ENCODE measurements around the gene HSPD1.
A peak's percentile ranks its signal among the peaks of the same experiment; 100 is the strongest.

The HSPD1 gene

DNA sequence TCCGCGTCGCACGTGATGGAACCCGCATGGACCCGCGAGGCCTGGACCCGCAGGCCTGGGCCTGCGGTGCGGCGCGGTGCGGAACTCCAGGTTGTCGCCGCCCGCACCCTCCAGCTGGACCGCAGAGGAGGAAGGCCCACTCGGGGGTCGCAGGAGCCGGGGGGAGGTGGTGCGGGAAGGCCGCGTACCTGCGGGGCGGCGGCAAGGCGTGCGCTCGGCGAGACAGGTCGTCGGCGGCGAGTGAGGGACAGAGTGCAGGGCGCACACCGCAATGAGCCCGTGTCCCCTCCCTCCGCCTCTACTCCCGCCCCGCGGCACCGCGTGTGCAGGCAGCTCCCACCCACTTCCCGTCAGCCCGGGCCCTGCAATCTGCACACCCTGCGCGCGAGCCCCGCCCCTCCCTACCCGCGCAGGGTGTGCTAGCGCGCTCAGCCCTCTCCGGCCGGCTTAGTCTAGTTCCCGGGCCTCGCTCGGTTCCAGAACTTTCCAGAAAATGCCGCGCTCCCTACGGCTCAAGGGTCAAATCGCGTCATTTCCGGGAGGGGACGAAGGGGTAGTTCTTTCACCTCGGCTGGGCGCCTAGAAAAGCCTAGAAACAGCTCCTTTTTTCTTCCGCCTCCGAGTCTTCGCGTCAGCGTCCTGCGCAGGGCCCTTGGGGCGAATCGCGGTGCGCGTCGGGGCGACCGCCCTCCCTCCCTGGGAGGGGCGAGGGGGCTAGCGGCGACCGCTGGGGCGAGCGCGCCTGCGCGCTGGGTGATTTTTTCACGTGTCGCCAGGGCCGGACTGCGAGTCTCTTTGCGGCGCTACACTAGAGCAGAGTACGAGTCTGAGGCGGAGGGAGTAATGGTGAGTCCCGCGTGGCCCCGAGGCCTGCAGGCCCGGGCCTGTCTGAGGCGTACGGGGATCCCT, at the start of gene HSPD1, which contains the start of gene HSPE1:
TSS of gene HSPD1 (minus strand) at position 247 of the 909 bp plus-strand sequence. CDS start 992 bp downstream, outside the sequence.
TSS of gene HSPE1 (plus strand) at position 786 of the 909 bp plus-strand sequence. CDS start at position 844, 58 bp downstream.
- H3K9ac ChIP-seq (ENCODE audit: low read length) = peak within 1 kb of the TSS; percentile 87
- H3K27me3 ChIP-seq (ENCODE audit: control insufficient read depth, insufficient read depth, low read length) = no peaks in the 10 kb centered on the region
- H3K9me3 ChIP-seq (ENCODE audit: control insufficient read depth, low read length) = no peaks in the 10 kb centered on the region
- H3K36me3 ChIP-seq (ENCODE audit: control insufficient read depth, insufficient read depth, low read length) = no peaks in the 10 kb centered on the region
- H3K4me3 ChIP-seq (ENCODE audit: low read length) = peak within 1 kb of the TSS; percentile 71
- peaks cover 9% of the 10 kb centered on the region for H3K4me1 ChIP-seq (ENCODE audit: control insufficient read depth, insufficient read depth, low read length)

DNA sequence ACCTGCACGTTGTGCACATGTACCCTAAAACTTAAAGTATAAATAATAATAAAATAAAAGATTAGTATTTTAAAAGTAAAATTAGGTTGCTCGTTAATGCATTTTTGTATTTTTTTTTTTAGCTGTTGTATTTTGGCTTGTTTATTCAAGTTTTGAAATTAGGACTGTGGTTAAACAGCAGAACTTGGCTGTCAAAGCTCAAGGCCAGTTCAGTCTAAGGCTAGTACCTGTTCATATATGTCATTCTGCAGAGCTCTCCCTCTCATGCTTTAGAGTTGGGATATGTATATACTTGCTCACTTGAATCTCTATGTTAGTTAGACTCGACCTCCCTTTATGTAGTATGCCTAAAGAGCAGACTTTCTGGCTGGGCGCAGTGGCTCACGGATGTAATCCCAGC, 48.9 kb upstream of the HSPD1 start:
- Histone ChIP-seq H3K27me3 (ENCODE audit: control insufficient read depth, insufficient read depth, low read length) (no peaks in the 10 kb centered on the region), H3K4me1 (ENCODE audit: control insufficient read depth, insufficient read depth, low read length) (no peaks in the 10 kb centered on the region), H3K4me3 (ENCODE audit: low read length) (no peak overlapping the region), H3K9ac (ENCODE audit: low read length) (no peak overlapping the region), H3K36me3 (ENCODE audit: control insufficient read depth, insufficient read depth, low read length) (no peaks in the 10 kb centered on the region), H3K9me3 (ENCODE audit: control insufficient read depth, low read length) (no peaks in the 10 kb centered on the region)

DNA sequence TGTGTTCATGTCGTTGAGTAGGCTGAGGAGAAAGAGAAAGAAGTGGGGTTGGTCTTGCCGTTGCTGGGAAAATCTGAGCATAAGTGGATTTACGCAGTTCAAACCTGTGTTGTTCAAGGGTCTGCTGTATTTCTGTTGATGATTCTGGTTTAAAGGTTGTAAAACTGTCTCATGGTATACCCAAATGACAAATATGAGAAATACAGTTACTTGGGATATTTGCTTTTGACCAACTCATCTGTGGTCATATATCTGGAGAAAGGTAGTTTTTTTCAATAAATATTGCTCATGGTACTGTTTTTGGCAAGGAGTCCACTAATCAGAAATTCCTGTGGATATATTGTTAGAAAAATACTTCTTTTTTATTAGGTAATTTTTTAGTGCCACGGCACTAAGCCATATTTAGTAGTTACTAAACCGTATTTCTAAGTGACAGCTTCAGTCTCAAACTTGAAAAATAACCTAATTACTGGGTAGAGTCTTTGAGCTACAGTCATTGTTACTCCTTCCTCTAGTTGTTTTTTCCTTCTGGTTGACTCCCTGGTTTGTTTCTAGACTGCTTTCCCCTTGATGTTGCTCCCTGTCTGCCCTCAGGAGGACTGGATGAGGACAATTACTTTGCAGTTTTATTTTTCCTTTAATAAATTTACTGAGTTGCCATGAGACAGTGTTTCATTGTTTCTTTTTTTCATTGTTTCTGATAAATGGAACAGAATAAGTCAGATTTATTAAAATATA, 47.7 kb upstream of the HSPD1 start:
- Histone ChIP-seq H3K27me3 (ENCODE audit: control insufficient read depth, insufficient read depth, low read length) (no peaks in the 10 kb centered on the region), H3K4me3 (ENCODE audit: low read length) (no peak overlapping the region), H3K9me3 (ENCODE audit: control insufficient read depth, low read length) (no peaks in the 10 kb centered on the region), H3K9ac (ENCODE audit: low read length) (no peak overlapping the region), H3K36me3 (ENCODE audit: control insufficient read depth, insufficient read depth, low read length) (no peaks in the 10 kb centered on the region), H3K4me1 (ENCODE audit: control insufficient read depth, insufficient read depth, low read length) (no peaks in the 10 kb centered on the region)

DNA sequence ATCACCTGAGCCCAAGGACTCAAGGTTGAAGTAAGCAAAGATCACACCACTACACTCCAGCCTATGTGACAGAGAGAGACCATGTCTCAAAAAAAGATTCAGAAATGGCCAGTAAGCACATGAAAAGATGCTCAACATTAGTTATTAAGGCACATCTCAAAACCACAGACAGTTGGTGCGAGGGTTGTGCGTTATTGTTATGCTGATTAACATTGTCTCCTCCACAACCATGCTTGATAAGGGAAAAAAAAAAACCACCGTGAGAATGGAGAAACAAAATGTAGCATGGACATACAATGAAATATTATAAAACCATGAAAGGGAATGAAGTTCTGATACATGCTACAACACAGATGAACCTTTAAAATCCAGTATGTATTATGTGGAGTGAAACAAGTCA, 43.6 kb upstream of the HSPD1 start:
- Histone ChIP-seq H3K27me3 (ENCODE audit: control insufficient read depth, insufficient read depth, low read length) (no peaks in the 10 kb centered on the region), H3K36me3 (ENCODE audit: control insufficient read depth, insufficient read depth, low read length) (no peaks in the 10 kb centered on the region), H3K4me1 (ENCODE audit: control insufficient read depth, insufficient read depth, low read length) (no peaks in the 10 kb centered on the region)

DNA sequence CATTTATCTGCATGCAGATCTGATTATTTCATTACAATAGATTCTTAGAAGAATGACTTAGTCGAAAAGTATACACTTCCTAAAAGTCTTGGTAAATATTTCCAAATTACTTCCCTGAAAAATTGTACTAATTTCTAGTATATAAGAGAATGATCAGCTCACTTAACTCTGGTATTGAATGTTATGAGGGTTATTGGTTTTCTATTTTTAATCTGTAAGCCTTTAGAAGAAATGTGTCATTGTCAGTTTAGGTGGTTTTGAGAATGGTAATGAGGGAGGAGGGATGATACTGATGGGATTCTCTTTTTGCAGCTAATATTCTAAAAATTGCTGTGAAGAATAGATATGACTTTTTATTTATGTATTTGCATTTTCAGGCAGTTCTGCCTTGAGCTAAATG, 40.1 kb upstream of the HSPD1 start:
- H3K36me3 ChIP-seq (ENCODE audit: control insufficient read depth, insufficient read depth, low read length) = no peaks in the 10 kb centered on the region
- H3K27me3 ChIP-seq (ENCODE audit: control insufficient read depth, insufficient read depth, low read length) = no peaks in the 10 kb centered on the region
- no peak overlapping the region for H3K9ac ChIP-seq (ENCODE audit: low read length)
- no peaks in the 10 kb centered on the region for H3K9me3 ChIP-seq (ENCODE audit: control insufficient read depth, low read length)
- no peak overlapping the region for H3K4me3 ChIP-seq (ENCODE audit: low read length)
- H3K4me1 ChIP-seq (ENCODE audit: control insufficient read depth, insufficient read depth, low read length) = no peaks in the 10 kb centered on the region

More for the DNA sequence above, 43.6 kb upstream of the HSPD1 start:
- Histone ChIP-seq H3K9ac (ENCODE audit: low read length) (no peak overlapping the region), H3K4me3 (ENCODE audit: low read length) (no peak overlapping the region), H3K9me3 (ENCODE audit: control insufficient read depth, low read length) (no peaks in the 10 kb centered on the region)

- Histone ChIP-seq H3K4me1 (ENCODE audit: control insufficient read depth, insufficient read depth, low read length) (no peaks in the 10 kb centered on the region), H3K9ac (ENCODE audit: low read length) (no peak overlapping the region), H3K36me3 (ENCODE audit: control insufficient read depth, insufficient read depth, low read length) (no peaks in the 10 kb centered on the region), H3K9me3 (ENCODE audit: control insufficient read depth, low read length) (no peaks in the 10 kb centered on the region), H3K4me3 (ENCODE audit: low read length) (no peak overlapping the region), H3K27me3 (ENCODE audit: control insufficient read depth, insufficient read depth, low read length) (no peaks in the 10 kb centered on the region)
These were observed 38.8 kb upstream of the HSPD1 start for GRCh38 chr2:197538412-197538811.

DNA sequence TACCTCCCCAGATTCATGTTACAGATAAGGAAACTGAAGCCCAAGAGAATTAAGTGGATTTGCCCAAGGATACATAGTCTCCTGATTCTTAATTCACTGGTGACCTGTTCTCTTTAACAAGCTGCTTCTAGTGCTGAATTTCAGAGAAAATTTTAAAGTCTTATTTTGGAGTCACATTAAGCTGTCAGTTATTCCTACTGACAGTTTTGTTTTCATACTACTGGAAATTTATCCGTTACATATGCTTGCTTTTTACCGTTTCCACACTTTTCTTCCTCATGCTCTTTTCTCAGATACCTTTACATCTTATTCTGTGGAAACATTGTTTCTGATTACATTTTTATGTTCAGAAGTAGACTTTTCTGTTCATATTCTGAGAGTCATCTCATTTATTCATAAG, 17.5 kb upstream of the HSPD1 start:
- peak overlapping the region; percentile 99 for H3K4me3 ChIP-seq (ENCODE audit: low read length)
- H3K4me1 ChIP-seq (ENCODE audit: control insufficient read depth, insufficient read depth, low read length) = peaks cover 6% of the 10 kb centered on the region
- no peaks in the 10 kb centered on the region for H3K36me3 ChIP-seq (ENCODE audit: control insufficient read depth, insufficient read depth, low read length)
- H3K9me3 ChIP-seq (ENCODE audit: control insufficient read depth, low read length) = no peaks in the 10 kb centered on the region
- H3K9ac ChIP-seq (ENCODE audit: low read length) = peak overlapping the region; percentile 87
- H3K27me3 ChIP-seq (ENCODE audit: control insufficient read depth, insufficient read depth, low read length) = no peaks in the 10 kb centered on the region

DNA sequence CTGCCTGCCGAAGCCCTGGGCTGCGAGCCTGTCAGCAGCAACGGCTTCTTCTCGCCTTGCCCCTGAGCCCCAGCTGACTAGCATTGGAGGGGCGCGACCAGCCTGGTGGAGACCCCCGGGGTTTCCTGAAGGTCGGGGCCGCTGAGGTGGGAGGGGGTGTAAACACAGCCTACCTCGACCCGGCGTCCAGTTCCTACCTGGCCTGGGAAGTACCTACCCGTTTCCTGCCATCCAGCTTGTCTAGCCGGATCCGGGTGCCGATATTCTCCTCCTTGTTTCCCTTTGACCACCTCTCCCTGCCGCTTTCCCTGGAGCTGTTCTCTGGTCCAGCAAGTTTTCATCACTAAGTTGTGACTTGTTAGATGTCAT, 16.7 kb upstream of the HSPD1 start:
- Histone ChIP-seq H3K9ac (ENCODE audit: low read length) (peak overlapping the region; percentile 87), H3K36me3 (ENCODE audit: control insufficient read depth, insufficient read depth, low read length) (no peaks in the 10 kb centered on the region), H3K27me3 (ENCODE audit: control insufficient read depth, insufficient read depth, low read length) (no peaks in the 10 kb centered on the region), H3K4me1 (ENCODE audit: control insufficient read depth, insufficient read depth, low read length) (peaks cover 6% of the 10 kb centered on the region), H3K9me3 (ENCODE audit: control insufficient read depth, low read length) (no peaks in the 10 kb centered on the region), H3K4me3 (ENCODE audit: low read length) (peak overlapping the region; percentile 99)

DNA sequence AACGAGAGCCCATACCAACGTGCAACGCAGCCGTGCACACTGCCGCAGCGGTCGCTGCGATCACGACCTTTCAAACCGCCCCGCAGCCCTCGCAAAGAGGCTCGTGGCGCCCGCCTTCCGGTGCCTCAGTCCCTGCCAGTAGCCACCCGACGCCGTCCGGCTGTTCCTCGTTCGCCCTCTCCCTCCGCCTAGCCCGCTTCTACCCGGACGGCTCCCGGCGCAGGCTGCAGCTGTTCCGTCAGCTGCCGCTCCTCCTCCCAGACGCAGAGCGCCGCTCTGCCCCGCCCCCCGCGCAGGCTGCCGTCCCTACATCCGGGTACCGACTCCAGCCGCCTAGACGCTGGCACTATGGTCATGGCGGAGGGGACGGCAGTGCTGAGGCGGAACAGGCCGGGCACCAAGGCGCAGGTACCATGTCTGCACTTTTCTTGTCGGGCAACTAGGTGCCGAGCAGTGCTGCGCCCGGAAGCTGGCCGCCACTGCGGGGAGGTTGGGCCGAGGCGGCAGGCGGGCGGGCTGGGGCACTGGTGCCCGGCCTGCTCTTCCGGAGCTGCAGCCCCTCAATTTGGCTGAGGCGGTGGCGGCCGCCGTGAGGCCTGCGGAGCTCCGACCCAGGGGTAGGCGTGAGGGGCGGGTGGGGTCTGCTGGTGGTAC, 16.2 kb upstream of the HSPD1 start, which contains the start of gene MOB4:
TSS of gene MOB4 (plus strand) at position 328 of the 654 bp plus-strand sequence. CDS start at position 349, 21 bp downstream.
- Histone ChIP-seq H3K4me3 (ENCODE audit: low read length) (peak within 1 kb of the TSS; percentile 99), H3K9me3 (ENCODE audit: control insufficient read depth, low read length) (no peaks in the 10 kb centered on the region), H3K36me3 (ENCODE audit: control insufficient read depth, insufficient read depth, low read length) (no peaks in the 10 kb centered on the region), H3K9ac (ENCODE audit: low read length) (peak within 1 kb of the TSS; percentile 87), H3K4me1 (ENCODE audit: control insufficient read depth, insufficient read depth, low read length) (peaks cover 6% of the 10 kb centered on the region), H3K27me3 (ENCODE audit: control insufficient read depth, insufficient read depth, low read length) (no peaks in the 10 kb centered on the region)

- Histone ChIP-seq H3K9me3 (ENCODE audit: control insufficient read depth, low read length) (no peaks in the 10 kb centered on the region), H3K4me3 (ENCODE audit: low read length) (peak overlapping the region; percentile 99), H3K36me3 (ENCODE audit: control insufficient read depth, insufficient read depth, low read length) (no peaks in the 10 kb centered on the region), H3K4me1 (ENCODE audit: control insufficient read depth, insufficient read depth, low read length) (peaks cover 6% of the 10 kb centered on the region), H3K9ac (ENCODE audit: low read length) (peak overlapping the region; percentile 87), H3K27me3 (ENCODE audit: control insufficient read depth, insufficient read depth, low read length) (no peaks in the 10 kb centered on the region)
These were observed 15.7 kb upstream of the HSPD1 start for GRCh38 chr2:197515315-197515738.

DNA sequence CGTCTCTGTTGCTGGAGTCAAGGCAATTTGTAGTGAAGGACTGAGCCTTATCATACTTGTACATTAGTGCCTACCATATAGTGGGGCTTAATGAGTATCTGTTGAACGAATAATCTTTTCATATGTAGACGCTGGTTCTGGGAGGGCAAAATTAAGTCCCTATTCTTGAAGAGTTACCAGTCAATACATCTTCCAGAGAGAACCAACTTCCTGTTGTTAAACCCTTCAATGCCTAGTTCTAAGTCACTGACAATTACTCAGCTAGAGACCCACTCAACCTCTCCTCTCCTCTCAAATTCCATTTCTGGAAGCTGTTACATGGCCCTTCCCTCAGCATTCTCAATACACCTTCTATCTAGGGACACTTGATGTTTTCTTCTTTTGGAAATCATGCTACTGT, 15.1 kb upstream of the HSPD1 start:
- Histone ChIP-seq H3K9me3 (ENCODE audit: control insufficient read depth, low read length) (no peaks in the 10 kb centered on the region), H3K4me1 (ENCODE audit: control insufficient read depth, insufficient read depth, low read length) (peaks cover 6% of the 10 kb centered on the region), H3K9ac (ENCODE audit: low read length) (peak overlapping the region; percentile 87), H3K36me3 (ENCODE audit: control insufficient read depth, insufficient read depth, low read length) (no peaks in the 10 kb centered on the region), H3K27me3 (ENCODE audit: control insufficient read depth, insufficient read depth, low read length) (no peaks in the 10 kb centered on the region), H3K4me3 (ENCODE audit: low read length) (peak overlapping the region; percentile 99)

Data from mucosa of stomach (tissue), 1 donor.